ACC112 (cell line): ENCODE measurements around the gene HES7.

ENCODE experiments used
- H2AFZ ChIP-seq: fragments of 200-600 bp; sonication (generic); one replicate; pipeline ENCODE4 v1.6.0; 2017; ENCODE audit warnings: antibody characterized with exemption, low read length; ENCODE audit not compliant: unreplicated experiment
- H3K27ac ChIP-seq: fragments of 200-600 bp; sonication (generic); 2 replicates; pipeline ENCODE4 v1.5.1; 2014; ENCODE audit warnings: low read depth, mild to moderate bottlenecking, antibody characterized with exemption, low read length, moderate library complexity
- H3K27me3 ChIP-seq: fragments of 200-600 bp; sonication (generic); 2 replicates; pipeline ENCODE4 v1.6.1; 2014; ENCODE audit warnings: mild to moderate bottlenecking, antibody characterized with exemption, low read length, moderate library complexity, mixed read lengths; ENCODE audit not compliant: insufficient read depth
- H3K36me3 ChIP-seq: fragments of 200-600 bp; sonication (generic); 2 replicates; pipeline ENCODE4 v1.6.1; 2016; ENCODE audit warnings: mild to moderate bottlenecking, antibody characterized with exemption, low read length, moderate library complexity, mixed read lengths; ENCODE audit not compliant: insufficient read depth
- H3K4me1 ChIP-seq: fragments of 200-600 bp; sonication (generic); one replicate; pipeline ENCODE4 v1.6.1; 2016; ENCODE audit warnings: low read length, mixed read lengths; ENCODE audit not compliant: insufficient read depth, unreplicated experiment, control insufficient read depth
- H3K4me3 ChIP-seq: fragments of 200-600 bp; sonication (generic); 2 replicates; pipeline ENCODE4 v1.5.1; 2014; ENCODE audit warnings: mild to moderate bottlenecking, low read depth, low read length
- H3K79me2 ChIP-seq: fragments of 200-600 bp; sonication (generic); one replicate; pipeline ENCODE4 v1.6.0; 2016; ENCODE audit warnings: low read length; ENCODE audit not compliant: control insufficient read depth, unreplicated experiment, insufficient read depth

HES7 gene

DNA sequence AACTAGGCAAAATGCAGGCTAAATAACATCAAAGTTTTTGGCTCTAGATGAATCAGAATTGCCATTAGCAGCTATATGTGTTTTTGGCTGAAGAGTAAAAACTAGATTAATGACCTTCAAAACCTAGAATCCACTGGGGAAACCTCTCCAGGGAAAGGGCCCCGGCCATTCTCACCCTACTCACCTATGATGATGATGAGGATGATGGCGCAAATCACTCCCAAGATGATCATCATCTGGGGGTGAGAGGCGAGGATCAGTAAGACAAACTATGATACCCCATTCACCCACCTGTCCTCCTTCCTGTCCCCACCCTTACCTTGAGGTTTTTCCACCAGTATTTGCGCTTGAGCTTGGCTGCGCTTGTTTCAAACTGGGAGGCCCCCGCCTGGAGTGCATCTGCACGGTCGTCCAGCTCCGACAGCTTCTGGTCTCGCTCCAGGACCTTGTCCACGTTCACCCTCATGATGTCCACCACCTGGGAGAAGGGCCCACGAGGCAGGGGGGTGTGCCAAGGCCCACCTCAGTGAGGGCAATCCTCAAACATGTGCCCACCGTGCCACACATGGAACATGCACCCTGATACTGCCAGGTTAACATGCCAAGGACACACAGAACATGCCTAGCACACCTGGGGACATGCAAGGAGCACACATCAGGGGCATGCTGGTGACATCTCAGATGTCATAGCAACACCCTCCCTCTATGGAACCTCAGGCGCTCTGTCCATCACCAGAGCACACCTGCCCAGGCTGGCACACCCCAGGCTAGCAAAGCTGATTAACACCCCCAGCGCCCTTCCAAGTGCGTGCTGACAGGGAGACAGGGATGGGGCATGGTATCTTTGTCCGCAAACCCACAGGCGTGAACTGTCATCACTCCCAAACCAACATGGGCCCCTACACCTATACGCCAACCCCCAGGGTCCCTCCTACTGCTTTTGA lies 37.7 kb upstream of the HES7 start:
- Histone ChIP-seq H3K36me3 (no peaks in the 10 kb centered on the region), H3K27ac (peak overlapping the region; percentile 89; the same call in 1 of the 2 replicates), H3K4me1 (peaks cover 40% of the 10 kb centered on the region), H2AFZ (no peak overlapping the region), H3K27me3 (no peaks in the 10 kb centered on the region), H3K4me3 (peak overlapping the region; percentile 97), H3K79me2 (peaks cover 23% of the 10 kb centered on the region)

DNA sequence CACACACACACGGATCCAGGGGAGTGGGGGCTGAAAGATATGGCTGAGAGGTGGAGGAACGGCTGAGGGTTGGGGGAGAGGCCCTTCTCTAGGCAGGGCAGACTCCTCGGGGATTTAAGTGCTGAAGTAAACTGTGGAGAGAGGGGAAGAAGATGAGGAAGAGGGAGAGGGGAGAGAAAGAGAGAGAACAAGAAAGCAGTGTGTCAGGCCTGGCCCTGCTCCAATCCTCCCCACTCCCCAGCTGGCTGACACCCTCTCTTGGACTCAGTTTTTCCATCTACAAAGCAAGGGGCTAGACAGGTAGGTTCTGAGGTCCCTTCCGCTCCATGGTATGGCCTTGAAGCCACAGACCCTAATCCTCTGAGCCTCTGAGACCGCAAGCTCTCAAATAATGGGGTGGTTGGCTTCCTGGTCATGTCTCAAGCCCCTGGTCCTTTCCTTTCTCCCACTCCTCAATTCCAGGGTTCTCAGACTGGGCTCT lies 36.9 kb upstream of the HES7 start:
- H3K36me3 ChIP-seq: no peaks in the 10 kb centered on the region
- H2AFZ ChIP-seq: no peak overlapping the region
- peaks cover 34% of the 10 kb centered on the region for H3K4me1 ChIP-seq
- peaks cover 26% of the 10 kb centered on the region for H3K79me2 ChIP-seq
- H3K4me3 ChIP-seq: peak overlapping the region; percentile 97; the same call in 1 of the 2 replicates
- H3K27ac ChIP-seq: peak overlapping the region; percentile 89; the same call in 1 of the 2 replicates
- H3K27me3 ChIP-seq: no peaks in the 10 kb centered on the region

DNA sequence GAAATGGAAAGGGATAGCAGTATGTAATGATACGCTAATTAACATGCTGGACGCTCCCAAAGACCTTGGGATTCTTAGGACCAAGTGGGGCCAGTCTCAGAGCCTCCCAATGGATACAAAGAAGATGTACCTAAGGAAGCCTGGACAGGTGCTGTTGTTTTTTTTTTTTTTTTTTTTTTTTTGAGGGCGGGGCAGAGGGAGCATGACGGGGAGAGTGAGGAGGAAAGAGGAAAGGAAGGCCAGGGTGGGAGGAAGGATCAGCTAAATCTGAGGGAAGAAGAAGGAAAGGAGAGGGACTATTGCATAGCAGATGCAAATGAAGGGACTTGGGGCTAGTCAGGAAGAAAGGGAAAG lies 36.3 kb upstream of the HES7 start:
- Histone ChIP-seq H3K36me3 (no peaks in the 10 kb centered on the region), H2AFZ (no peak overlapping the region), H3K4me1 (peaks cover 34% of the 10 kb centered on the region), H3K79me2 (peaks cover 32% of the 10 kb centered on the region), H3K27me3 (no peaks in the 10 kb centered on the region), H3K4me3 (no peak overlapping the region), H3K27ac (no peak overlapping the region)

DNA sequence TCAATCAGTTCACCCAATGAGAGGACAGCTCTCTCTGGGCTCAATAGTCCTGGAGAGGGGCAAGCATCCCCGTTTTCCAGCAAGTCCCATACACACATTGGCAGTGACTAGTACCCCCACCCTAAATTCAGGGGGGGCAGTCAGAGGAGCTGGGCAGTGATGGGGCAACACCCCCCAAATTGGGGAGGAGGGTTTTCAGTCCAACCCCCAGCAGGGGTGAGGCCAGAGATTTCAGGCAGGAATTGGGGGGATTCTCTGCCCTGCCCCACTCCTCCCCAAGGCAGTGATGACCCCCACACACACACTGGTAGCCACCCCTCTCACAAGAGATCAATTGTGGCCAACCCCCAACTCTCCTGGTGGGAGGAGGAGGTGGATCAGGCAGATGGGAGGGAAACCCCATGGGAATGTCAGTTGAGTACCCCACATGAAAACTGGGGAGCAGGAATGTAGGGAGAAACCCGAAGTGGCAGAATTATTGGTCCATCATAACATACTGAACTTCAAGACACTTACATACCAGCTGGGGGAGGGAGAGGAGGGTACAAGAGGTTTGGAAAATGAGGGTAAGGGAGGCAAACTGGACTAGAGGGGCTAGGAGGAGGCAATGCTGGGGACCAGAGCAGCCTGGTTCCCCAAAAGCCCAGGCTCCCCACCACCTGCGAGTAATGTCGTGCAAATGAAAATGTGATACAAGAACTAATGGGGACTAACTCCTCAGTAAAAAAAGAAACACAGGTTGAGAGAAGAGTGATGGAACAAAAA lies 35.7 kb upstream of the HES7 start:
- Histone ChIP-seq H3K36me3 (no peaks in the 10 kb centered on the region), H2AFZ (no peak overlapping the region), H3K79me2 (peaks cover 38% of the 10 kb centered on the region), H3K27me3 (no peaks in the 10 kb centered on the region), H3K4me3 (no peak overlapping the region), H3K27ac (no peak overlapping the region), H3K4me1 (peaks cover 32% of the 10 kb centered on the region)

DNA sequence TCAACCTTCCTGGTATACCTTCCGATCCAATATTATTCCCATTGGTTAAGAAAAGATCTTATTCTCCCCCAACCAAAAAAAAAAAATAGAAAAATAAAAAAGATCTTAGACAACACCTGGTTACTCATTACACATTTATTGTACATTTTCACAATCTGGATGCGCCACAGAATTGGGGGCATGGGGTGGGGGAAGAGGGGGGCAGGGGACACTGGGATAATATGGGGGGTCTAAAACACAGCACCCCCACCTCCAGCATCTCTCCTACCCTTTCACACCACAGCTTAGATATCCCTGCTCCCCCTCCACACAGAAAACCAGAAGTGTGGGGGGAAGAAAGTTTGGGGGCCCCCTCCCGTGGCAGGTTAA lies 35.1 kb upstream of the HES7 start:
- no peak overlapping the region for H3K4me3 ChIP-seq
- H3K79me2 ChIP-seq: peaks cover 40% of the 10 kb centered on the region
- H3K27me3 ChIP-seq: no peaks in the 10 kb centered on the region
- H3K27ac ChIP-seq: no peak overlapping the region
- H3K4me1 ChIP-seq: peaks cover 27% of the 10 kb centered on the region
- no peaks in the 10 kb centered on the region for H3K36me3 ChIP-seq
- no peak overlapping the region for H2AFZ ChIP-seq

DNA sequence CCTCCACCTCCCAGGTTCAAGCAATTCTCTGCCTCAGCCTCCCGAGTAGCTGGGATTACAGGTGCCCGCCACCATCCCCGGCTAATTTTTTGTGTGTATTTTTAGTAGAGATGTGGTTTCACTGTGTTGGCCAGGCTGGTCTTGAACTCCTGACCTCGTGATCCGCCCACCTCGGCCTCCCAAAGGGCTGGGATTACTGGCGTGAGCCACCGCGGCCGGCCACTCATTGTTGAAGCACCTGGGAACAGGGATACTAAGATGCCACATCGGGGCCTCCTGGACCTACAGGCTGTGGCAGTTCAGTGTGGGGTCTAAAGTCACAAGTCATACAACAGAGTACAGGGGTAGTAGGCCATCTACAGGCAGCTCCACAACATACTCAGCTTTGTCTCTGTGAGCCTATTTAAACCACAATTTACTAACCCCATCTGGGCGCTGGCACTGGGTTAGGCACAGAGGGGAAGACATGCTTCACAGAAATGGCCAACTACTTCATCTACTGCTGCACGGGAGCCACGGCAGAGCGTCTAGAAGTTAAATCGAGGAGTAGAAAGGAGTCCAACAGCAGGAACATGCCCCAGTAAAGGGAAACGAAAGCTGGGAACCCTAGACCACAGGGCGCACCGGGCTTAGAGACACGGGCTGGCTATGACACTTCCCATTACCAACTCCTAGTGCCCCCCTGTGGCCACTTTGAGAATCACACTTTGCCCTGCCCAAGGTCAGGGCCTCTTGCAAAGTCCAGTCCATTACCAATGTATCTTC lies 34.5 kb upstream of the HES7 start:
- no peaks in the 10 kb centered on the region for H3K36me3 ChIP-seq
- H3K79me2 ChIP-seq: peaks cover 40% of the 10 kb centered on the region
- peak overlapping the region; percentile 92 for H3K27ac ChIP-seq
- peak overlapping the region; percentile 28; the same call in 1 of the 2 replicates for H3K4me3 ChIP-seq
- no peaks in the 10 kb centered on the region for H3K27me3 ChIP-seq
- H3K4me1 ChIP-seq: peaks cover 26% of the 10 kb centered on the region
- H2AFZ ChIP-seq: no peak overlapping the region

DNA sequence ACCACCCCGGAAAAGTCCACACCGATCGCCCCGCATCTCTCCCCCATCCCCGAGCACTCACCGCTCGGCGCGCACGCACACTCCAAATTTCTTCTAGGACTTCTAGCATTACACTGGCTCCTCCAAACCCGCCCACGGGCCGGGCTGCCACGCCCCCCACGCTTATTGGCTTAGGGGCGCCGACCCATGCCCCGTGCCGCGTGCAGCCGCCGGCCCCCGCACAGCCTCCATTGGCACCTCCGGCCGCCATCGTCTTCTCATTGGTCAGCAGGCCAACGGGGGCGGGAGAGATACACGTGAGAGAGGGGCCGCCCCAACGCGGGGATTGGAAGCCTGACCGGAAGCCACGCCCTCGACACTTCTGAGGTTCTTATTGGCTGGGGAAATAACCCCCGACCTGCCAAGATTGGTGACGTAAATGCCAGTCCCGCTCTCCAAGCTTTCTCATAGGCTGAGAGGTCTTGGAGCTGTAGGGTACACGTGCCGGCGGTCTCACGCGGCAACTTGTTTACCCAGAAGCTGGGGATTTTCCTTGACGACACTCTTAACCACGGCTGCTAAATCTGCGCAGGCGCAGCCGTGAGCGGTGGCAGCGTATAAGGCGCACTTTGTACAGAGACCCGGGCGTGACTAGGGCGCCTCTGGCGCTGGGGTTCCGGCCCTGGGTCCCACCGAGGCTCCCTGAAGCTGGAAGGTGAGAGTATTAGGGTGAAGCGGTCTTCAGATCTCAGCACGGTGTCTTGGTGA lies 32.5 kb upstream of the HES7 start:
- peak overlapping the region; percentile 99 for H3K27ac ChIP-seq
- no peak overlapping the region for H2AFZ ChIP-seq

DNA sequence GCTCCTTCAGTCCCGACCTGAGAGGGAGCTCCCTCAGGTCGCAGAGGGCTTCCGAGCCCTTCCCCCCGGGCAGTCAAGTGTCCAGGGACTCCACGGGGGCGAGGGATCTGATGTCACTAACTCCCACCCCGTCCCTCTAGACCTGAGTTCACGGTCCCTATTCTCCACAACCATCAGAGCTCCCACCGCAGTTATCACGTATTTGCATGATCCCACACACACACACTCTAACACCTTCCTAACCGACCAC lies 32.0 kb upstream of the HES7 start:
- Histone ChIP-seq H3K79me2 (peaks cover 44% of the 10 kb centered on the region), H3K27me3 (no peaks in the 10 kb centered on the region), H3K4me1 (peaks cover 23% of the 10 kb centered on the region), H3K27ac (peak overlapping the region; percentile 99), H2AFZ (no peak overlapping the region), H3K4me3 (peak overlapping the region; percentile 99), H3K36me3 (peaks cover 3% of the 10 kb centered on the region; the same call in 1 of the 2 replicates)

More for the DNA sequence above, 32.5 kb upstream of the HES7 start:
- H3K36me3 ChIP-seq: peaks cover 2% of the 10 kb centered on the region; the same call in 1 of the 2 replicates
- H3K79me2 ChIP-seq: peaks cover 44% of the 10 kb centered on the region
- peaks cover 26% of the 10 kb centered on the region for H3K4me1 ChIP-seq
- H3K4me3 ChIP-seq: peak overlapping the region; percentile 99
- no peaks in the 10 kb centered on the region for H3K27me3 ChIP-seq

DNA sequence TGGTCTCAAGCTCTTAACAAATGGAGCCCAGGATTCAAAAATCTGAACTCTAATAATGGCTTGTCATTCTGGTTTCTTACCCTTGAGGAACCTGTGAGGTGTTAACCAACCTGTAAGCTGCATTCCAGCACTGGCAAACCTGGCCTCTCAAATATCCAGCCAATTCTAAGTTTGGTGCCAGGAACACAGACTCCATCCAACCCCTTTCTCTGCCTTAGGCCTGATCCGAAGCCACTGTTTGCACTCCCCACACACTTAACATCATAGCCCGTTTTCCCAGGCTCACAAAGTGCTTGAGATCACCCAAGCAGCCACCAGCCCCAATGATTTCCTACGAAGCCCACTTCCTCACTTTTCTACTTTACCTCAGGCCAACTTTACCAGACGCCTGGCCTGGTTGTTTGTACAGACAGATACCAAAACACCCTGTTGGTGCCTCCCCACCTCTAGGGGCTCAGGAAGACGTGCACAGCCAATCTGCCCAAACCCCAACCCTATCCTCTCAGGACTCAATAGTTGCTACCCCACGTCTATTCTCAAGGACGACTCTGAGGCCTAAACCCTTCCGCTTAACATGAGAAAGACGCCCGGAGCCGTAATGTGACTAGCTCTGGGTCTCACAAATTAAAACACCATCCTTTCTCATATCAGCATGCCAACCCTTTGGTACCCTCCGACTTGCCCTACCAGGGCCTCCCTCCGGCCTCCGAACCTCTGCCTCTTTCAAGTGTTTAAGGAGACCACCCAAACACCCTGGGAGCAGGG lies 31.5 kb upstream of the HES7 start:
- peak overlapping the region; percentile 99 for H3K27ac ChIP-seq
- H3K27me3 ChIP-seq: no peaks in the 10 kb centered on the region
- peaks cover 26% of the 10 kb centered on the region for H3K4me1 ChIP-seq
- peaks cover 47% of the 10 kb centered on the region for H3K79me2 ChIP-seq
- H3K4me3 ChIP-seq: peak overlapping the region; percentile 99
- H3K36me3 ChIP-seq: peaks cover 8% of the 10 kb centered on the region; the same call in 1 of the 2 replicates
- no peak overlapping the region for H2AFZ ChIP-seq
